Right atrium auricular region (tissue), 2 donors: ENCODE measurements around the gene LINGO1. TPM values are rescaled to one million over a fixed set of nuclear protein-coding genes. Genes with fewer than 3 reads are reported as not detected.

Experiments
- DNase-seq: peaks from one replicate; pipeline ENCODE4 v3.0.0-alpha.2; 2019; ENCODE audit warnings: low spot score
- H3K27ac ChIP-seq, 2 donors: fragments of 200-600 bp; sonication (generic); 1 replicate in 1 of 2; 2 replicates in 1 of 2; pipeline ENCODE4 v1.5.1; 2016 to 2019
- H3K27me3 ChIP-seq, 2 donors: fragments of 200-600 bp; sonication (generic); one replicate each; pipeline versions ENCODE4 v1.5.1 to v1.6.0; 2017 to 2019
- H3K36me3 ChIP-seq: fragments of 200-600 bp; sonication (generic); one replicate; pipeline ENCODE4 v1.5.1; 2016
- H3K4me1 ChIP-seq, 2 donors: fragments of 200-600 bp; sonication (generic); one replicate each; pipeline versions ENCODE4 v1.5.1 to v1.6.0; 2017 to 2019
- H3K4me3 ChIP-seq, 2 donors: fragments of 200-600 bp; sonication (generic); 1 replicate in 1 of 2; 2 replicates in 1 of 2; pipeline ENCODE4 v1.5.1; 2017 to 2019; ENCODE audit warnings: mild to moderate bottlenecking in 1 of 2, moderate library complexity in 1 of 2
- H3K9me3 ChIP-seq, 2 donors: fragments of 200-600 bp; sonication (generic); one replicate each; pipeline ENCODE4 v1.5.1; 2019
- total RNA-seq, 2 donors: library from RNA; depleted of rRNA; stranded (reverse); fragments of >200 nt; gene quantifications; one replicate each; pipeline ENCODE4 v1.1.0, GENCODE V29; 2016
- TF ChIP-seq, protein P1 (sequence below), 2 donors: fragments of 200-600 bp; sonication (generic); IDR thresholded peaks; one replicate each; pipeline ENCODE4 v1.5.1; 2019; ENCODE audit warnings: antibody characterized with exemption in 2 of 2

LINGO1 gene
- total RNA-seq, 2 donors from 2014 or later = 7.0 to 9.4 TPM

DNA sequence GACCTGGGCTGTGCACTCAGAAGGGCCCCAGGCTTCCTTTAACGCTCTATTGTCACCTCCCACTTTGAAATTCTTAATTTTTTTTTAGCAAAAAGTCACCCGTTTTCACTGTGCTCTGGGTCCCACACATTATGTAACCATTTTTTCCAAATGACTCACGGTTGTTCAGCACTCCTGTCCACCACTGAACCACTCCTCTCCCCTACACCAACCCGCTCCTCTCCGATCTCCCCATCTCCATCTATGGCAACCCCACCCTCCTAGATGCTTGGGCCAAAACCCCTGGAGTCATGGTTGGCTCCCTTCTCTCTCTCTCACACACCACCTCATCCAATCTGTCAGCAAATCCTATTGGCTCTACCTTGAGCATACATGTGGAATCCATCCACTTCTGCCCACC, 41.2 kb upstream of the LINGO1 start:
- H3K9me3 ChIP-seq = no peaks in the 10 kb centered on the region
- no peak overlapping the region for H3K27ac ChIP-seq
- no peaks in the 10 kb centered on the region for H3K36me3 ChIP-seq
- H3K4me1 ChIP-seq = peaks cover 0 to 28% of the 10 kb centered on the region in 2 donors
- TF ChIP-seq, protein P1, sequence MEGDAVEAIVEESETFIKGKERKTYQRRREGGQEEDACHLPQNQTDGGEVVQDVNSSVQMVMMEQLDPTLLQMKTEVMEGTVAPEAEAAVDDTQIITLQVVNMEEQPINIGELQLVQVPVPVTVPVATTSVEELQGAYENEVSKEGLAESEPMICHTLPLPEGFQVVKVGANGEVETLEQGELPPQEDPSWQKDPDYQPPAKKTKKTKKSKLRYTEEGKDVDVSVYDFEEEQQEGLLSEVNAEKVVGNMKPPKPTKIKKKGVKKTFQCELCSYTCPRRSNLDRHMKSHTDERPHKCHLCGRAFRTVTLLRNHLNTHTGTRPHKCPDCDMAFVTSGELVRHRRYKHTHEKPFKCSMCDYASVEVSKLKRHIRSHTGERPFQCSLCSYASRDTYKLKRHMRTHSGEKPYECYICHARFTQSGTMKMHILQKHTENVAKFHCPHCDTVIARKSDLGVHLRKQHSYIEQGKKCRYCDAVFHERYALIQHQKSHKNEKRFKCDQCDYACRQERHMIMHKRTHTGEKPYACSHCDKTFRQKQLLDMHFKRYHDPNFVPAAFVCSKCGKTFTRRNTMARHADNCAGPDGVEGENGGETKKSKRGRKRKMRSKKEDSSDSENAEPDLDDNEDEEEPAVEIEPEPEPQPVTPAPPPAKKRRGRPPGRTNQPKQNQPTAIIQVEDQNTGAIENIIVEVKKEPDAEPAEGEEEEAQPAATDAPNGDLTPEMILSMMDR (IDR thresholded peaks at IDR 0.05) = no peak
- H3K27me3 ChIP-seq = no peaks in the 10 kb centered on the region
- no peak for DNase-seq
- H3K4me3 ChIP-seq = no peak overlapping the region

DNA sequence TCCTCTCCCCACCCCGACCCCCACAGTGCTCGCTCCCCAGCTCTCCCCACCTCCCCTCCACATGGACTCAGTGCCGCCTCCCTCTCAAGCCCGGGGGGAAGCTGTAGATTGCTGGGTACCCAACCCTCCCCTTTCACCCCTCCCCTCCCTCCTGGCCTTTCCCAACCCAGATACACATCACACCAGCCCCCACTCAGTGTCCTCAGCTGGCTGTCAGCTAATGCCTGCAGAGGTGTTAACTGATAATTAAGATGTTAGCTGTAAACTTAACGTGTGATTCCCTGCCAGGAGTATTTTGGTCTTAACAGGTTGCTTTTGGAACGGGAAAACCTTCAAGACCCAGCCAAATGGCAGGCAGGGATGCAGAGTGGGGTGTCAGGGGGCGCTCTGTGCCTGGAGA, 39.4 kb upstream of the LINGO1 start:
- Histone ChIP-seq H3K4me1 (peaks cover 0 to 28% of the 10 kb centered on the region in 2 donors), H3K4me3 (no peak overlapping the region), H3K36me3 (no peaks in the 10 kb centered on the region), H3K9me3 (no peaks in the 10 kb centered on the region), H3K27me3 (no peaks in the 10 kb centered on the region), H3K27ac (peak overlapping the region; percentile 78 to 89)
- TF ChIP-seq, protein P1 (IDR thresholded peaks at IDR 0.05) = no peak
- DNase-seq = no peak

- Histone ChIP-seq H3K36me3 (no peaks in the 10 kb centered on the region), H3K9me3 (no peaks in the 10 kb centered on the region), H3K4me3 (peak overlapping the region in 1 of 2 donors; percentile 11), H3K4me1 (peaks cover 0 to 28% of the 10 kb centered on the region in 2 donors), H3K27me3 (no peaks in the 10 kb centered on the region), H3K27ac (peak overlapping the region; percentile 78 to 89)
- no peak for DNase-seq
- TF ChIP-seq, protein P1 (IDR thresholded peaks at IDR 0.05) = no peak
These were observed 38.8 kb upstream of the LINGO1 start for GRCh38 chr15:77671362-77672056.

DNA sequence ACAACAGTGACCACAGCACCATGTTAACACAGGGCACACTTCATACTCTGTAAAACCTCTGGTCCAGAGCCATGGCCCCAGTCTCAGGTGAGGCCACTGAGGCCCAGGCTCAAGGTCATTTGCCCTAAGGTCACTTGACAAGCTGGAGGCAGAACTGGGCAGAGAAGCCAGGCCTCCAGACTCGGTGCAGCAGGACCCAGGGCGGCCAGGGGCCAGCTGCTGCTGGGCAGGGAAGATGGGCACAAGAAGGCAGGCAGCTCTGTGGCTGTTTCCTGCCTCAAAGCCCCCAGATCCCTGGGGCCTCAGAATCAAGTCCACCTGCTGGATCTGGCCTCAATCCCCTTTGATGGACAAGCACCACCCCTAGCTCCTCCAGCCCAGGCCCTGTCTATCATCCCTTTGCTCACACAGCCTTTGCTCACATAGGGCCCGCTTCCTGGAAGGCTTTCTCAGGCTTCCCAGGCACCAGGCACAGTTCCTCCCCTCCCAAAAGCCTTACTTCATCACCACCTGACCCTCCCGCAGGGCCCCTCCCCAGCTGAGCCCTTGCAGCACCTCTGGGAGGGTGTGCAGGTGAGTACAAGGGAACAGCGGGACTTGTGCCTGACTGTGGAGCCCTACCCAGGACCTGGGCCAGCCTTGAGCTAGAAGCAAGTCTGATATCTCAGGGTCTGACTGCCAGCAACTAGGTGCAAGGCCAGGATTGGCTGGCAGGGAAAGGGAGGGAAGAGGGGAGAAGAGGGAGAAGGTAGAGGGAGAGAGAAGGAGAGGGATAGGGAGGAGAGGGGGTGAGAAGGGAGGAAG, 38.0 kb upstream of the LINGO1 start:
- DNase-seq = no peak
- peak overlapping the region; percentile 78 to 89 for H3K27ac ChIP-seq
- no peaks in the 10 kb centered on the region for H3K27me3 ChIP-seq
- H3K4me1 ChIP-seq = peaks cover 0 to 25% of the 10 kb centered on the region in 2 donors
- H3K9me3 ChIP-seq = no peaks in the 10 kb centered on the region
- TF ChIP-seq, protein P1 (IDR thresholded peaks at IDR 0.05) = no peak
- peak overlapping the region in 1 of 2 donors; percentile 11 for H3K4me3 ChIP-seq
- no peaks in the 10 kb centered on the region for H3K36me3 ChIP-seq

GRCh38 chr15:77669896-77670295, 37.2 kb upstream of the LINGO1 start:
- no peak for DNase-seq
- Histone ChIP-seq H3K9me3 (no peaks in the 10 kb centered on the region), H3K4me1 (peaks cover 0 to 16% of the 10 kb centered on the region in 2 donors), H3K27me3 (no peaks in the 10 kb centered on the region), H3K27ac (no peak overlapping the region), H3K36me3 (no peaks in the 10 kb centered on the region), H3K4me3 (no peak overlapping the region)
- TF ChIP-seq, protein P1 (IDR thresholded peaks at IDR 0.05) = no peak
